ENCODE results near the gene TOMM34. TPM values are rescaled to one million over a fixed set of nuclear protein-coding genes. Genes with fewer than 3 reads are reported as not detected.

TOMM34 gene
- total RNA-seq, 1 donor from 2014 or later: 40.1 TPM

- Mint-ChIP-seq H3K4me1 (ENCODE audit: low read depth) (no peaks in the 10 kb centered on the region), H3K9me3 (ENCODE audit: low read depth) (no peaks in the 10 kb centered on the region), H3K27ac (no peak overlapping the region), H3K27me3 (no peaks in the 10 kb centered on the region), H3K36me3 (ENCODE audit: insufficient read depth) (peaks cover 10% of the 10 kb centered on the region), H3K4me3 (ENCODE audit: low read depth) (no peak overlapping the region)
- no peak for DNase-seq (ENCODE audit: low spot score, unreplicated experiment)
- TF ChIP-seq CTCF (IDR thresholded peaks at IDR 0.05; ENCODE audit: unreplicated experiment): no peak
These were observed 38.8 kb downstream of the TOMM34 start for GRCh38 chr20:44921447-44921846.

- H3K4me3 Mint-ChIP-seq (ENCODE audit: low read depth): no peak overlapping the region
- peaks cover 9% of the 10 kb centered on the region for H3K36me3 Mint-ChIP-seq (ENCODE audit: insufficient read depth)
- DNase-seq (ENCODE audit: low spot score, unreplicated experiment): no peak
- no peak for TF ChIP-seq CTCF (IDR thresholded peaks at IDR 0.05; ENCODE audit: unreplicated experiment)
- no peaks in the 10 kb centered on the region for H3K9me3 Mint-ChIP-seq (ENCODE audit: low read depth)
- H3K27ac Mint-ChIP-seq: no peak overlapping the region
- H3K4me1 Mint-ChIP-seq (ENCODE audit: low read depth): no peaks in the 10 kb centered on the region
- no peaks in the 10 kb centered on the region for H3K27me3 Mint-ChIP-seq
These were observed 41.4 kb downstream of the TOMM34 start for GRCh38 chr20:44918761-44919160.

GRCh38 chr20:44918342-44918741 is 41.9 kb downstream of the TOMM34 start:
- Mint-ChIP-seq H3K27ac (no peak overlapping the region), H3K27me3 (no peaks in the 10 kb centered on the region), H3K9me3 (ENCODE audit: low read depth) (no peaks in the 10 kb centered on the region), H3K36me3 (ENCODE audit: insufficient read depth) (peaks cover 11% of the 10 kb centered on the region), H3K4me1 (ENCODE audit: low read depth) (no peaks in the 10 kb centered on the region), H3K4me3 (ENCODE audit: low read depth) (no peak overlapping the region)
- no peak for TF ChIP-seq CTCF (IDR thresholded peaks at IDR 0.05; ENCODE audit: unreplicated experiment)
- DNase-seq (ENCODE audit: low spot score, unreplicated experiment): no peak

GRCh38 chr20:44917399-44917798 is 42.8 kb downstream of the TOMM34 start:
- H3K9me3 Mint-ChIP-seq (ENCODE audit: low read depth): no peaks in the 10 kb centered on the region
- H3K4me1 Mint-ChIP-seq (ENCODE audit: low read depth): no peaks in the 10 kb centered on the region
- no peak overlapping the region for H3K4me3 Mint-ChIP-seq (ENCODE audit: low read depth)
- H3K36me3 Mint-ChIP-seq (ENCODE audit: insufficient read depth): peaks cover 13% of the 10 kb centered on the region
- DNase-seq (ENCODE audit: low spot score, unreplicated experiment): no peak
- H3K27ac Mint-ChIP-seq: no peak overlapping the region
- no peak for TF ChIP-seq CTCF (IDR thresholded peaks at IDR 0.05; ENCODE audit: unreplicated experiment)
- no peaks in the 10 kb centered on the region for H3K27me3 Mint-ChIP-seq

GRCh38 chr20:44916586-44916985 is 43.6 kb downstream of the TOMM34 start:
- Mint-ChIP-seq H3K27ac (no peak overlapping the region), H3K9me3 (ENCODE audit: low read depth) (no peaks in the 10 kb centered on the region), H3K4me3 (ENCODE audit: low read depth) (no peak overlapping the region), H3K4me1 (ENCODE audit: low read depth) (peaks cover 6% of the 10 kb centered on the region), H3K27me3 (no peaks in the 10 kb centered on the region), H3K36me3 (ENCODE audit: insufficient read depth) (peaks cover 13% of the 10 kb centered on the region)
- TF ChIP-seq CTCF (IDR thresholded peaks at IDR 0.05; ENCODE audit: unreplicated experiment): no peak
- DNase-seq (ENCODE audit: low spot score, unreplicated experiment): no peak
